Measurements from ENCODE around the gene SLC17A7.

The SLC17A7 gene

DNA sequence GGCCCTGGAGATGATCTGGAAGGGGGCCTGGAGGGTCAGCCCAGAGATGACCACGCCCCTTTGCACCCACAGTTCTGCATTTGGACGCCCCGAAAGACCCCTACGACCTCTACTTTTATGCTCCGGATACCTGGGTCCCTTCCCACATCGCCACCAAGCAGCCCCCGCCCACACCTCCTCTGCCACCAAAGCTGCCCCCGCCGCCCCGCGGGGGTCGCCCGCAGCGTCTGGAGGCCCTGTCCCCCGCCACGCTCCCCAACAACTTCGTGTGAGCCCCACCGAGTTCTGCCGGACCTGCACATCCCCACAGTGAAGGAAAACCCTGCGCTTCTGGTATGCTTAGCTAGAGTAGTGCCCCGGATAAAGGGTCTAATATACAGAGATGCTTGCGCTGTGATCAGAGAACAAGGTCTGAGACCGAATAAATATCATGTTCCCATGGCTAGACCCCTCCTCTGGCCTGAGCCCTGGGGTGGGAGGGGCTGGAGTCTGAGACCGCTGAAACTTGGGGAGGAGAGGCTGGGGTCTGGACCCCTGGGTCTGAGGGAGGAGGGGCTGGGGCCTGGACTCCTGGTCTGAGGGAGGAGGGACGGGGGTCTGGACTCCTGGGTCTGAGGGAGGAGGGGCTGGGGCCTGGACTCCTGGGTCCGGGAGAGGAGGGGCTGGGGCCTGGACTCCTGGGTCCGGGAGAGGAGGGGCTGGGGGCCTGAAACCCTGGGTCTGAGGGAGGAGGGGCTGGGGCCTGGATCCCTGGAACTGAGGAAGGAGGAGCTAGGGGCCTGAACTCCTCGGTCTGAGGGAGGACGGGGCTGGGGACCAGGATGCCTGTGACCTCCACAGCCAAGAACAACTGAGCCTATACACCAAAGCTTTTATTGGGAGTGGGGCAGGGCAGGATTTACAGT, 12.5 kb downstream of the SLC17A7 start:
- no peak overlapping the region for H3K4me3 ChIP-seq (ENCODE audit: low read length in 2 of 2)

DNA sequence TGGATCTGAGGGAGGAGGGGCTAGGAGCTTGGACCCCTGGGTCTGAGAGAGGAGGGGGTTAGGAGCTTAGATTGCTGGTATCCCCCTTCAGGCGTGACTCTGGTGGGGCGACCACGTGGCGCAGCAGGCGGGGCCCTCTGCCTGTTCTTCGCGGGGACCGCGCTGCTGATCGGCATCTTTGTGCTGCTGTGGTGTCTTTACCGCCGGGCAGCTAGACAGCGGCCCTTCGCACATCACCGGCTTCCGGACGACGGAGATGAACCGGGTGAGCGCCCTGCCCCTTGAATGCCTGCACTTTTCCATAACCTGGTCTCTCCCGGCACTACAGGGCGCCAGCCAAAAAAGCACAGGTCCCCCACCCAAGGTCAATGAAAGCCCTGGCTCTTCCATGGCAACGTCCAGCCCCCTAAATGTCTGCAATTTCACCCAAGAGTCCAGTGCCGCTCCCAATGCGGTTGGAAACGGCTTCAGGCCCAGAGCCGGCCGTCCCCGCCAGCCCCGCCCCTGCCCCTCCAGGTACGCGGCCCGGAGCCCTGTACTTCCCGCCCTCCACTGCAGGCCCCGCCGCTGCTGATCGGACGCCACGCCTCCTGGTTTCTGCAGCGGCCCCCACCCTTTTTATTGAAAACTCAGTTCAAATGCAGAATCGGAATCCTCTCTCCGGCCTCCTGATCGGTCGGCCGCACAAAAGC, 13.3 kb downstream of the SLC17A7 start:
- Histone ChIP-seq H3K4me3 (ENCODE audit: low read length in 2 of 2) (peak overlapping the region; percentile 9 to 20), H3K9me3 (ENCODE audit: control insufficient read depth in 2 of 2, low read length in 2 of 2) (no peaks in the 10 kb centered on the region), H3K27ac (ENCODE audit: low read depth in 2 of 2, low read length in 2 of 2) (no peak overlapping the region), H3K27me3 (ENCODE audit: control insufficient read depth in 2 of 2, insufficient read depth in 2 of 2, low read length in 2 of 2) (peaks cover 68 to 77% of the 10 kb centered on the region in 2 donors), H3K36me3 (ENCODE audit: control insufficient read depth in 2 of 2, insufficient read depth in 2 of 2, low read length in 2 of 2) (no peaks in the 10 kb centered on the region), H3K9ac (ENCODE audit: low read depth in 1 of 2, low read length in 2 of 2) (no peak overlapping the region), H3K4me1 (ENCODE audit: control insufficient read depth in 2 of 2, insufficient read depth in 2 of 2, low read length in 2 of 2) (peaks cover 3 to 7% of the 10 kb centered on the region in 2 donors)

More for the DNA sequence above, 12.5 kb downstream of the SLC17A7 start:
- Histone ChIP-seq H3K9me3 (ENCODE audit: control insufficient read depth in 2 of 2, low read length in 2 of 2) (no peaks in the 10 kb centered on the region), H3K9ac (ENCODE audit: low read depth in 1 of 2, low read length in 2 of 2) (no peak overlapping the region), H3K4me1 (ENCODE audit: control insufficient read depth in 2 of 2, insufficient read depth in 2 of 2, low read length in 2 of 2) (peaks cover 3 to 7% of the 10 kb centered on the region in 2 donors), H3K27me3 (ENCODE audit: control insufficient read depth in 2 of 2, insufficient read depth in 2 of 2, low read length in 2 of 2) (peaks cover 67 to 77% of the 10 kb centered on the region in 2 donors), H3K36me3 (ENCODE audit: control insufficient read depth in 2 of 2, insufficient read depth in 2 of 2, low read length in 2 of 2) (no peaks in the 10 kb centered on the region), H3K27ac (ENCODE audit: low read depth in 2 of 2, low read length in 2 of 2) (no peak overlapping the region)

DNA sequence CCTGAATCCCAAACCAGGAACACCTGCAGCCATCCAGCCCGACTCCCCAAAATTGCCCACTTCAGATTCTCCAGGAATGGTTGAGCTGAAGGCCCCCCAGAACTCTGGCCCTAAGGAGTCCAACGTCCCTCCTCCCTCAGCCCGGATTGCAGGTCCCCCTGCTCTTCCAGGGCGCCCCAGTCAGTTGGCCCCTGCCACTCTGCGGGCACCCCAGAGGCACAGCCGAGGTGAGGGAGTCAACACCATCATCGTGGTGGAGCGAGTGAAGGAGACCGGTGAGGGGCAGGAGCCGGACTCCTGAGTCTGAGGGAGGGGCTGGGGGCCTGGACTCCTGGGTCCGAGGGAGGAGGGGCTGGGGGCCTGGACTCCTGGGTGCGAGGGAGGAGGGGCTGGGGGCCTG, 14.0 kb downstream of the SLC17A7 start:
- Histone ChIP-seq H3K9ac (ENCODE audit: low read depth in 1 of 2, low read length in 2 of 2) (no peak overlapping the region), H3K27ac (ENCODE audit: low read depth in 2 of 2, low read length in 2 of 2) (no peak overlapping the region), H3K4me3 (ENCODE audit: low read length in 2 of 2) (no peak overlapping the region), H3K9me3 (ENCODE audit: control insufficient read depth in 2 of 2, low read length in 2 of 2) (no peaks in the 10 kb centered on the region), H3K4me1 (ENCODE audit: control insufficient read depth in 2 of 2, insufficient read depth in 2 of 2, low read length in 2 of 2) (peaks cover 6 to 7% of the 10 kb centered on the region in 2 donors), H3K27me3 (ENCODE audit: control insufficient read depth in 2 of 2, insufficient read depth in 2 of 2, low read length in 2 of 2) (peaks cover 68 to 77% of the 10 kb centered on the region in 2 donors), H3K36me3 (ENCODE audit: control insufficient read depth in 2 of 2, insufficient read depth in 2 of 2, low read length in 2 of 2) (no peaks in the 10 kb centered on the region)

DNA sequence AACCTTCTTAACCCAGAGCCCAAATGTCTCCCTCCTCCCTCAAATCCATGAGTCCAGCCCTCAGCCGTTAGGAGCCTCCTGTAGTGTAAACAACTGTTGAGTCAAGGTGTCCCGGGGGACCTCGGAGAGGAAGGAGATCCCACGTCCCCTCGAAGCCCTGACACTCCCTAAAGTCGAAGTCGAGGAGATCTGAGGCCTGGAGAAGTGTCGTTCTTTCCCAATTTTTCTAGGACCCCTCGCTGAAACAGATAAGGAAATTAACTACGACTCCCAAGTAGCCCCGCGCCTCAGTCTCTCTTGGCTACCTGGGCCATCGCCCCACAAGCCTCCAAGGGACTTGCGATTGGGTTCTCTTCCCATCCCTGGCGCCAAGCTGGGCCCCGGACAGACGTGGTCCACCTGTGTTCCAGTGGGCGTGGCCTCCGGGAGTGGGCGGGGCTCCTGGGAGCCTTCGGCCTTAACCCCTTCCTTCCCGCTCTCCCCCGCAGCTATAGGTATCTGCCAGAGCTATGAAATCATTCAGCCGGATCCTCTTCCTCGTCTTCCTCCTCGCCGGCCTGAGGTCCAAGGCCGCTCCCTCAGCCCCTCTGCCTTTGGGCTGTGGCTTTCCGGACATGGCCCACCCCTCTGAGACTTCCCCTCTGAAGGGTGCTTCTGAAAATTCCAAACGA, 15.3 kb downstream of the SLC17A7 start:
- Histone ChIP-seq H3K36me3 (ENCODE audit: control insufficient read depth in 2 of 2, insufficient read depth in 2 of 2, low read length in 2 of 2) (no peaks in the 10 kb centered on the region), H3K9ac (ENCODE audit: low read depth in 1 of 2, low read length in 2 of 2) (no peak overlapping the region), H3K9me3 (ENCODE audit: control insufficient read depth in 2 of 2, low read length in 2 of 2) (no peaks in the 10 kb centered on the region), H3K27me3 (ENCODE audit: control insufficient read depth in 2 of 2, insufficient read depth in 2 of 2, low read length in 2 of 2) (peaks cover 74 to 79% of the 10 kb centered on the region in 2 donors), H3K4me3 (ENCODE audit: low read length in 2 of 2) (no peak overlapping the region), H3K4me1 (ENCODE audit: control insufficient read depth in 2 of 2, insufficient read depth in 2 of 2, low read length in 2 of 2) (peaks cover 5 to 7% of the 10 kb centered on the region in 2 donors), H3K27ac (ENCODE audit: low read depth in 2 of 2, low read length in 2 of 2) (no peak overlapping the region)

DNA sequence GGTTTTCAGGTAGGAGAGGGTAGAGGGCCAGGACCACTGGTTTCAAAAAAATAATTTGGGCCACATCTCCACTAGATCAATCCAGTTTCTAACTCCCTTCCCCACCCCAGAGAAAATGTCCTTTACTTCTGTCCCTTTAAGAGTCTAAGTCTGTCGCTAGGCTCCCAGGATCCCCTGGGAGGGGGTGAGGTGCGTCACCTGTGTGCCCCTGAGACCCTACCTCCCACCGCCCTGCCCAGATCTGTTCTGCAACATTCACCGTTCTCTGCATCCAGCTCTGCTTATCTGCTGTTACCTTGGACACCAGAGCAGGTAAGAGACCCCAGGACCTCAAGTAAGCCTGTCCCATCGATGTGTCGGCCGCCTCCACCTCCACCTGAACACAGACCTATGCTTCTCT, 16.1 kb downstream of the SLC17A7 start, which contains the start of gene GFY:
Gene GFY, plus strand, starts transcription at position 211 of the 400 bp plus-strand sequence. CDS start 1,043 bp downstream, outside the sequence.
- no peak within 1 kb of the TSS for H3K4me3 ChIP-seq (ENCODE audit: low read length in 2 of 2)
- no peak within 1 kb of the TSS for H3K27ac ChIP-seq (ENCODE audit: low read depth in 2 of 2, low read length in 2 of 2)
- H3K27me3 ChIP-seq (ENCODE audit: control insufficient read depth in 2 of 2, insufficient read depth in 2 of 2, low read length in 2 of 2) = peaks cover 69 to 80% of the 10 kb centered on the region in 2 donors
- H3K9ac ChIP-seq (ENCODE audit: low read depth in 1 of 2, low read length in 2 of 2) = no peak within 1 kb of the TSS
- H3K4me1 ChIP-seq (ENCODE audit: control insufficient read depth in 2 of 2, insufficient read depth in 2 of 2, low read length in 2 of 2) = peaks cover 5 to 7% of the 10 kb centered on the region in 2 donors
- no peaks in the 10 kb centered on the region for H3K9me3 ChIP-seq (ENCODE audit: control insufficient read depth in 2 of 2, low read length in 2 of 2)
- no peaks in the 10 kb centered on the region for H3K36me3 ChIP-seq (ENCODE audit: control insufficient read depth in 2 of 2, insufficient read depth in 2 of 2, low read length in 2 of 2)

DNA sequence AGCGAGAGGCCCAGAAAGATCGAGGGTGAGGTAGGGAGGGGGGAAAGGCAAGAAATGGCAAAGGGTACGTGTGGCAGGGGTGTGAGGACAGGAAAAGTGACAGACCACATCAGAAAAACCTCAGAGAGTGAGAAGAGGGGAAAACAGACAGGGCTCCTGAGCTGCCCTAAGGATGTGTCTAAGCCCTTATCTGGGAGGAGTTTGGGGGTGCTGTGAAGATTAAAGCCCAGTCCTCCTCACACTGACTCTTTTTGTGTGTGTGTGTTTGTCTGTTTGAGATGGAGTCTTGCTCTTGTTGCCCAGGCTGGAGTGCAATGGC, 17.4 kb downstream of the SLC17A7 start:
- Histone ChIP-seq H3K27me3 (ENCODE audit: control insufficient read depth in 2 of 2, insufficient read depth in 2 of 2, low read length in 2 of 2) (peaks cover 72 to 85% of the 10 kb centered on the region in 2 donors), H3K36me3 (ENCODE audit: control insufficient read depth in 2 of 2, insufficient read depth in 2 of 2, low read length in 2 of 2) (no peaks in the 10 kb centered on the region), H3K9ac (ENCODE audit: low read depth in 1 of 2, low read length in 2 of 2) (no peak overlapping the region), H3K4me3 (ENCODE audit: low read length in 2 of 2) (no peak overlapping the region), H3K9me3 (ENCODE audit: control insufficient read depth in 2 of 2, low read length in 2 of 2) (no peaks in the 10 kb centered on the region), H3K27ac (ENCODE audit: low read depth in 2 of 2, low read length in 2 of 2) (no peak overlapping the region), H3K4me1 (ENCODE audit: control insufficient read depth in 2 of 2, insufficient read depth in 2 of 2, low read length in 2 of 2) (peaks cover 5 to 7% of the 10 kb centered on the region in 2 donors)

DNA sequence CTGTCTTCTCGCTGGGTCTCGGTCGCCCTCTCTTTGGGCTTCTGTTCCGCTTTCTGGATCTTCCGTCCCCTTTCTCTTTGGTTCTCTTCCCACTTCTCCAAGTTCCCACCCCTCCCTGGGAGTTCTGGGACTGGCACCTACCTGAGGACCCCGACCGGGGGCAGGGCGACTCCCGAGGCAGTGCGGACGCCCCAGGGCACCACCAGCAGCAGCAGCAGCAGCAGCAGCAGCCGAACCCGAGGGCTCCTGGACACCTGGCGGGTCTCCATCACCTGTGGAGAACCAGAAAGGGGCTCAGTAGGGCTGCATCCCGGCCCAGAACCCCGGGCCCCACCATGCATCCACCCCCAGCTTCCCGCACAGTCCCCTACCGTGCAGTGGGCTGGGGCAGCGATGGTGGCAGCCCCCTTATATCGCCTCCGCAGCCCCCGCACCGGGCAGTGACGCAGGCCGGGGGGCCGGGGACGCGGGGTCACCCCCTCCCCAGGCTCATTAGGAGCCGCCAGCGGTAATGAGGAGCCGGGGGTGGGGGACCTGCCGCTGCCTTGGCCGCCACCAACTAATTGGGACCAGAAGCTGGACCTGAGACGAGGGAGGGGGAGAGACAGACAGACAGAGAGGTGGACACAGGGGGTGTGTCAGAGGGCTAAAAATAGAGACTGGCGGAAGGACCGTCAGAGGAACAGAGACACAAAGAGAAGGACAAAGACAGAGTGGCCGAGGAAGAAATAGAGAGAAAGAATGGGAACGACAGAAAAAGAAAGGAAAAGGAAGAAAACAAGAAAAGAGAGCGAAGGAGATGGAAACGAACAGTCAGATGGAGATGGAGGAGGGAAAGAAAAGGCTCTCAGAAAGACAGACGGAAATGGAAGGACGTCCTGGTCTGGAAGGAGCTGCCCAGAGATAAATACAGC, 18.0 kb downstream of the SLC17A7 start, which contains the start of gene PTH2:
Gene PTH2, minus strand, starts transcription at position 371 of the 914 bp plus-strand sequence. Its CDS starts 102 bp downstream, at position 269.
- H3K36me3 ChIP-seq (ENCODE audit: control insufficient read depth in 2 of 2, insufficient read depth in 2 of 2, low read length in 2 of 2) = no peaks in the 10 kb centered on the region
- peaks cover 70 to 84% of the 10 kb centered on the region in 2 donors for H3K27me3 ChIP-seq (ENCODE audit: control insufficient read depth in 2 of 2, insufficient read depth in 2 of 2, low read length in 2 of 2)
- H3K4me1 ChIP-seq (ENCODE audit: control insufficient read depth in 2 of 2, insufficient read depth in 2 of 2, low read length in 2 of 2) = peaks cover 5% of the 10 kb centered on the region in 2 donors
- H3K27ac ChIP-seq (ENCODE audit: low read depth in 2 of 2, low read length in 2 of 2) = no peak within 1 kb of the TSS
- H3K4me3 ChIP-seq (ENCODE audit: low read length in 2 of 2) = peak within 1 kb of the TSS in 1 of 2 donors; percentile 50
- H3K9me3 ChIP-seq (ENCODE audit: control insufficient read depth in 2 of 2, low read length in 2 of 2) = no peaks in the 10 kb centered on the region
- no peak within 1 kb of the TSS for H3K9ac ChIP-seq (ENCODE audit: low read depth in 1 of 2, low read length in 2 of 2)

DNA sequence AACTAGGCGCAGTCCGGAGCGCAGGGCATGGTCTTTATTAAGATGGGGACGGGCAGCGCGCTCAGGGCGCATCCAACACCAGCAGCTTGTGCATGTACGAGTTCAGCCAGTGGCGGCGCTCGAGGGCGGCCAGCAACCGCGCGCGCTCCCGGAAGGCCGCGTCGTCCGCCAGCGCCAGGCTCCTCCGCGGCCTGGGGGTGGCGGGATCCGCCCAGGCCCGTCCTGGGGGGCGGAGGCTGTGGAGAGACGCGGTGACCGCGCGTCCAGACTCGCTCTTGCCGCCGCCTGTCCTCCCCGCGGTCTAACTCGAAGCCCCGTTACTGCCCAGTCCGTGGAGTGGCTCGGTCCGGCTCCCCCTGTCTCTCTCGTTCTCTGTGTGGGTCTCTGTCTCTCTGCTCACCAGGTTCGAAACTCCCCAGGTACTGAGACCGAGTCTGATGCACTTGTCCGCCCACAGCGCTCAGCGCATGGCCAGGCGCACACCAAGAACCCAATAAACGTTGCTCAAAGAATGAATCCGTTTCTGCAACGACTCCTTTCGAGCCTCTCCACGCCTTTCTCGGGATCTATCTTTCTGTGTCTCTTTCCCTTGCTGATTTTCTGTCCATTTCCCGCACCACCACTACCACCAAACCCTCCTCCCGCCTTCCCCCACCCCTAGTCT, 18.8 kb downstream of the SLC17A7 start:
- Histone ChIP-seq H3K4me1 (ENCODE audit: control insufficient read depth in 2 of 2, insufficient read depth in 2 of 2, low read length in 2 of 2) (peaks cover 0 to 5% of the 10 kb centered on the region in 2 donors), H3K27me3 (ENCODE audit: control insufficient read depth in 2 of 2, insufficient read depth in 2 of 2, low read length in 2 of 2) (peaks cover 72 to 85% of the 10 kb centered on the region in 2 donors), H3K27ac (ENCODE audit: low read depth in 2 of 2, low read length in 2 of 2) (no peak overlapping the region), H3K36me3 (ENCODE audit: control insufficient read depth in 2 of 2, insufficient read depth in 2 of 2, low read length in 2 of 2) (no peaks in the 10 kb centered on the region), H3K4me3 (ENCODE audit: low read length in 2 of 2) (peak overlapping the region in 1 of 2 donors; percentile 50), H3K9me3 (ENCODE audit: control insufficient read depth in 2 of 2, low read length in 2 of 2) (no peaks in the 10 kb centered on the region), H3K9ac (ENCODE audit: low read depth in 1 of 2, low read length in 2 of 2) (no peak overlapping the region)

DNA sequence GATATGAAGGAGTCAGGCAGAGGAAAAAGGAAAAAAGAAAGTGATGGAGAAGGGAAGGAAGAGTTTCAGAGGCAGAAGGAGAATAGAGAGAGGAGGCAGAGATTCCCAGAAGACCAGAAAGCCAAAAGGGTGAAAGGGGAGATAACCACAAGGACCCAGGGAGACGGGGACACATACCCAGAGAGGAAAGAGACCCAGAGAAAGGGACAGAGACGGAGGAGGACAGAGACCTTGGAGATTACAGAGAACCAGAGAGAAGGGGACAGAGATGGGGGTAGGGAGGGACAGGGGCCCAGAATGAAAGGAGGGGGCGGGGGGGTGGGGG, 19.5 kb downstream of the SLC17A7 start:
- peaks cover 0 to 5% of the 10 kb centered on the region in 2 donors for H3K4me1 ChIP-seq (ENCODE audit: control insufficient read depth in 2 of 2, insufficient read depth in 2 of 2, low read length in 2 of 2)
- H3K9ac ChIP-seq (ENCODE audit: low read depth in 1 of 2, low read length in 2 of 2) = no peak overlapping the region
- H3K36me3 ChIP-seq (ENCODE audit: control insufficient read depth in 2 of 2, insufficient read depth in 2 of 2, low read length in 2 of 2) = no peaks in the 10 kb centered on the region
- peaks cover 71 to 85% of the 10 kb centered on the region in 2 donors for H3K27me3 ChIP-seq (ENCODE audit: control insufficient read depth in 2 of 2, insufficient read depth in 2 of 2, low read length in 2 of 2)
- H3K4me3 ChIP-seq (ENCODE audit: low read length in 2 of 2) = no peak overlapping the region
- H3K9me3 ChIP-seq (ENCODE audit: control insufficient read depth in 2 of 2, low read length in 2 of 2) = no peaks in the 10 kb centered on the region
- no peak overlapping the region for H3K27ac ChIP-seq (ENCODE audit: low read depth in 2 of 2, low read length in 2 of 2)

Data from mucosa of rectum (tissue), 2 donors.